ENCODE measurements around the gene PAQR7. TPM values are rescaled to one million over a fixed set of nuclear protein-coding genes. Genes with fewer than 3 reads are reported as not detected.

The PAQR7 gene
- total RNA-seq, 1 experiment from 2014 or later, result 13.6 TPM

DNA sequence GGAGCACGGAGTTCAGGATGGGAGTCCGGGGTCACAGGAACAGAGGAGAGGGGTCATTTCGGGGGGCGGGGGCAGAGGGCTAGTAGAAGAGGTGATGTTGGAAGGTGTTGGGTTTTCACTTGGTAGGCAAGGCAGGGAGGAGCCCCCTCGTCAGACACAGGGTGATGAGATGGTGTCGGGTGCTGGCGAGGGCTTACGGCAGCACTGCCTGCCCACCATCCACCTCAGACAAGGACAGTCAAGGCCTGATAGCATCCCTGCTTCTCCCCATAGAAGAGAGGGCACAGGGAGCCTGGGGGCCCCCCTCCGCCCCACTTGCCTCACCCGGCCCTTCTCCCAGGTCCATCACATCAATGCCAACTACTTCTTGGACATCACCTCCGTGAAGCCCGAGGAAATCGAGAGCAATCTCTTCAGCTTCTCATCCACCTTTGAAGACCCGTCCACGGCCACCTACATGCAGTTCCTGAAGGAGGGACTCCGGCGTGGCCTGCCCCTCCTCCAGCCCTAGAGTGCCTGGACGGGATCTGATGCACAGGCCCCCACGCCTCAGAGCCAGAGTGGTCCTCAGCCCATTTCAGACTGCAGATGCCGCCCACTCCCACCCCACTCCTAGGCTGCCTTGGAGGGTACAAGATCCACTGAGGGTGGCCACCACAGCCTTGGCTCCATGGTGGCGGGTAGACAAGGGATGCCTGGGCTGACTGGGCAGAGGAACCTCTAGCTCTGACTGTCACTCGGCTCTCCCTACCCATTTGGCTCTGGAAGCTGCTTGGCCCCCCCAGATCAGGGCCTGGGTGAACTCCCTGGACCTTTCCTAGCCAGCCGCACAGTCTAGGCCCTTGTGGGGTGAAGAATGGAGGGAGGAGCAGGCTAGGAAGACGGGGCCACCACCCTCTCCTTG lies 60.0 kb downstream of the PAQR7 start:
- H3K27me3 Mint-ChIP-seq (ENCODE audit: unreplicated experiment), result no peaks in the 10 kb centered on the region
- peaks cover 34% of the 10 kb centered on the region for H3K36me3 Mint-ChIP-seq (ENCODE audit: insufficient read depth, unreplicated experiment)
- no TSS peak for BruUV-seq (replicated peaks)
- intact Hi-C loops (cut with micrococcal nuclease; ENCODE audit: unreplicated experiment), result no loop called here
- H3K4me3 Mint-ChIP-seq (ENCODE audit: low read depth, unreplicated experiment), result no peak overlapping the region
- no peak overlapping the region for H3K27ac Mint-ChIP-seq (ENCODE audit: unreplicated experiment)
- CTCF ChIA-PET, result no interaction called here
- no peak for DNase-seq
- H3K9me3 Mint-ChIP-seq (ENCODE audit: low read depth, unreplicated experiment), result no peaks in the 10 kb centered on the region
- H3K4me1 Mint-ChIP-seq (ENCODE audit: low read depth, unreplicated experiment), result peaks cover 15% of the 10 kb centered on the region
- TF ChIP-seq, protein P1, sequence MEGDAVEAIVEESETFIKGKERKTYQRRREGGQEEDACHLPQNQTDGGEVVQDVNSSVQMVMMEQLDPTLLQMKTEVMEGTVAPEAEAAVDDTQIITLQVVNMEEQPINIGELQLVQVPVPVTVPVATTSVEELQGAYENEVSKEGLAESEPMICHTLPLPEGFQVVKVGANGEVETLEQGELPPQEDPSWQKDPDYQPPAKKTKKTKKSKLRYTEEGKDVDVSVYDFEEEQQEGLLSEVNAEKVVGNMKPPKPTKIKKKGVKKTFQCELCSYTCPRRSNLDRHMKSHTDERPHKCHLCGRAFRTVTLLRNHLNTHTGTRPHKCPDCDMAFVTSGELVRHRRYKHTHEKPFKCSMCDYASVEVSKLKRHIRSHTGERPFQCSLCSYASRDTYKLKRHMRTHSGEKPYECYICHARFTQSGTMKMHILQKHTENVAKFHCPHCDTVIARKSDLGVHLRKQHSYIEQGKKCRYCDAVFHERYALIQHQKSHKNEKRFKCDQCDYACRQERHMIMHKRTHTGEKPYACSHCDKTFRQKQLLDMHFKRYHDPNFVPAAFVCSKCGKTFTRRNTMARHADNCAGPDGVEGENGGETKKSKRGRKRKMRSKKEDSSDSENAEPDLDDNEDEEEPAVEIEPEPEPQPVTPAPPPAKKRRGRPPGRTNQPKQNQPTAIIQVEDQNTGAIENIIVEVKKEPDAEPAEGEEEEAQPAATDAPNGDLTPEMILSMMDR (IDR thresholded peaks at IDR 0.05; ENCODE audit: unreplicated experiment), result no peak

DNA sequence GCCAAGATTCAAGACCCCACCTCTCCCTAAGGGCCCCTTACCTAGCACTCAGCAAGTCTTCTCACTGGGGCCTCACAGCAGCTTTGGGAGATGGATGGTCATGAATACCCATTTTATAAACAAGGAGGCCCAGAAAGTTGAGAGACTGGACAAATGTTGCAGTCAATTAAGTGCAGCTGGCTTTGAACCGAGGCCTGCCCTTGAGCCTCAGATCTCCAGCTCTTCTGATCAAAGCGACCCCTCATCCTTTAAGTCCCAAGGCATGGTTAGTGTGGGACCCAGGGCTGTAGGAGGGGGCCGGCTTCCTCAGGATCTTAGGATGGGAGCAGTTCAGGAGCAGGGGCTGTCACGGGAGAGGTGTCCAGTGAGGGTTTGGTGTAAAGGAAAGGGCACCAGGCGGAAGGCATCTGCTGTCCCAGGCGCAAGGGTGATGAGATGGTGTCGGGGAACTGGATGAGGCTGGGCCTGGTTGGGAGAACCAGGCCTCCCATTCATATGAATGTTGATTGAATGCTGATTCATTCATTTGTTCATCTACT lies 60.9 kb downstream of the PAQR7 start:
- H3K27me3 Mint-ChIP-seq (ENCODE audit: unreplicated experiment), result no peaks in the 10 kb centered on the region
- CTCF ChIA-PET, result no interaction called here

DNA sequence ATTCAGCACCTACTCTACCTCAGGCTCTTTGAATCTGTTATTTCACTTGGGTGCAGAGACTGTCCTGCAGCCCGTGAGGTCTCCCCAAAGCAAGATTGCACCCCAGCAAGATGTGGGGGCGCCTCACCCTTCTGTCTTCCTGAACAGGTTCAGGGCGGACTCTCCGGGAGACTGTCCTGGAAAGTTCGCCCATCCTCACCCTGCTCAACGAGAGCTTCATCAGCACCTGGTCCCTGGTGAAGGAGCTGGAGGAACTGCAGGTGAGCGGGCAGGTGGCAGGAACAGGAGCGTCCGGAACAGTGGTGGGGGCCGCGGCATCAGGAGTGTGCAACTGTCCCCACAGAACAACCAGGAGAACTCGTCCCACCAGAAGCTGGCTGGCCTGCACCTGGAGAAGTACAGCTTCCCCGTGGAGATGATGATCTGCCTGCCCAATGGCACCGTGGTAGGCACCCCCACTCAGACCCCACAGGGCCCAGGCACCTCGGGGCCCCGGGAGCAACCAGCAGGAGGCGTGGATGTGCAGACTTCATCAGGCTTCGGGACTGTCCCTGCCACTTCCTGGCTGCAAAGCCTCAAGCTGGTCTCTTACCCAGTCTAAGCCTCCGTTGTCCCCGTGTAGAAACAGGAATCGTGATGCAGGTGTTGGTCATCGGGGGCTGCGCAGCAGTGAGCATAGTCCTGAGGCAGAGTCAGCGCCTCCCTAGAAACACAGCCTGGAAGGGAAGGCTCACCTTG lies 61.6 kb downstream of the PAQR7 start:
- Mint-ChIP-seq H3K27me3 (ENCODE audit: unreplicated experiment) (no peaks in the 10 kb centered on the region), H3K4me3 (ENCODE audit: low read depth, unreplicated experiment) (no peak overlapping the region), H3K4me1 (ENCODE audit: low read depth, unreplicated experiment) (peaks cover 10% of the 10 kb centered on the region), H3K9me3 (ENCODE audit: low read depth, unreplicated experiment) (no peaks in the 10 kb centered on the region), H3K27ac (ENCODE audit: unreplicated experiment) (no peak overlapping the region), H3K36me3 (ENCODE audit: insufficient read depth, unreplicated experiment) (peaks cover 18% of the 10 kb centered on the region)
- intact Hi-C loops (cut with micrococcal nuclease; ENCODE audit: unreplicated experiment), result loop anchor here (5.0 kb wide), 1 partner anchor 312 kb away; no protein-coding TSS in a partner anchor
- no peak for DNase-seq
- TF ChIP-seq, protein P1 (IDR thresholded peaks at IDR 0.05; ENCODE audit: unreplicated experiment), result no peak
- CTCF ChIA-PET, result no interaction called here
- no TSS peak for BruUV-seq (replicated peaks)

More for the DNA sequence above, 60.9 kb downstream of the PAQR7 start:
- BruUV-seq (replicated peaks), result no TSS peak
- H3K36me3 Mint-ChIP-seq (ENCODE audit: insufficient read depth, unreplicated experiment), result peaks cover 26% of the 10 kb centered on the region
- H3K27ac Mint-ChIP-seq (ENCODE audit: unreplicated experiment), result no peak overlapping the region
- no peak for DNase-seq
- intact Hi-C loops (cut with micrococcal nuclease; ENCODE audit: unreplicated experiment), result loop anchor here (5.0 kb wide), 1 partner anchor 312 kb away; no protein-coding TSS in a partner anchor
- H3K9me3 Mint-ChIP-seq (ENCODE audit: low read depth, unreplicated experiment), result no peaks in the 10 kb centered on the region
- TF ChIP-seq, protein P1 (IDR thresholded peaks at IDR 0.05; ENCODE audit: unreplicated experiment), result no peak
- H3K4me1 Mint-ChIP-seq (ENCODE audit: low read depth, unreplicated experiment), result peaks cover 13% of the 10 kb centered on the region
- H3K4me3 Mint-ChIP-seq (ENCODE audit: low read depth, unreplicated experiment), result no peak overlapping the region

DNA sequence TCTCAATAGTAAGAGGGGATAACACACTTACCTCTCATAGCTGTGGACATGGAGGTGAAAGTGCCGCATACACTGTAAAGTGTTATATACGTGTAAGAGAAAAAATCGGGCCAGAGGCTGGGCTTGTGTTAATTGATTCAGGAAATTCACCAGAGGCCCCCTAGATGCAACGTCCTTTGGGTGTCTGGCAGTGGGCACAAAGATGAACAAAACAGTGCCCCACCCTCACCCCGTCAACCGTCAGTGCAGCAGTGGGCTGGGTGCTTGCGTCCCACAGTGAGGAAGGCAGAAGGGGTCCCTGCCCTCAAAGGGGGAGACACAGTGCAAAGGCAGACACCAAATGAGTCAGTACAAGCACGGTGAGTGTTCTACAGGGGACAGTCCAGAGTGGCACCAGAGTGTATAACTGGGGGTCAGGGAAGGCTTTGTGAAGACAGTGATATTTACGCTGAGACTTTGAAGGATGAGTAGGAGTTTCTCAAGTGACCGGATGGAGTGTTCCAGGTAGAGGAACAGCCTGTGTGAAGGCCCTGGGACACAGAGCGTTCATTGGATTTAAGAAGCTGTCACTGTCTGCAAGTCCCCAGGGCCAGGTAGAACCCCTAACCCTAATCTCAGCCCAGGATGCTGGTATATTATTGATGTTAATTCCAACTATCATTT lies 62.3 kb downstream of the PAQR7 start:
- CTCF ChIA-PET, result no interaction called here
- Mint-ChIP-seq H3K4me1 (ENCODE audit: low read depth, unreplicated experiment) (peaks cover 3% of the 10 kb centered on the region), H3K27ac (ENCODE audit: unreplicated experiment) (no peak overlapping the region), H3K36me3 (ENCODE audit: insufficient read depth, unreplicated experiment) (peaks cover 11% of the 10 kb centered on the region), H3K4me3 (ENCODE audit: low read depth, unreplicated experiment) (no peak overlapping the region), H3K27me3 (ENCODE audit: unreplicated experiment) (no peaks in the 10 kb centered on the region), H3K9me3 (ENCODE audit: low read depth, unreplicated experiment) (no peaks in the 10 kb centered on the region)
- intact Hi-C loops (cut with micrococcal nuclease; ENCODE audit: unreplicated experiment), result loop anchor here (5.0 kb wide), 1 partner anchor 311 kb away; no protein-coding TSS in a partner anchor
- no peak for DNase-seq
- TF ChIP-seq, protein P1 (IDR thresholded peaks at IDR 0.05; ENCODE audit: unreplicated experiment), result no peak
- no TSS peak for BruUV-seq (replicated peaks)

Data from Calu3 (cell line).